NCI-H526 treated with DMSO at 0.1 percent for 48 hours (cell line): ENCODE measurements around the gene PPFIA3.
"Not testable (repeated sequence)": the region's sequence is repeated elsewhere in the genome, so short reads cannot be mapped to it uniquely, and the experiment has no call there.

Source experiments
- DNase-seq: peaks from one replicate; lab custom pipeline; 2025; lab: John Stamatoyannopoulos, UW

PPFIA3 gene

GRCh38 chr19:49119411-49120324, at the start of gene PPFIA3:
TSS of gene PPFIA3 (plus strand) at chr19:49119544. CDS start at chr19:49127874, 8,330 bp downstream.
- peak; percentile 45 for DNase-seq

GRCh38 chr19:49070416-49070815, 48.9 kb upstream of the PPFIA3 start:
- DNase-seq = no peak

- no peak for DNase-seq
Measured at GRCh38 chr19:49071860-49072547, 47.3 kb upstream of the PPFIA3 start.

GRCh38 chr19:49073514-49074378, 45.6 kb upstream of the PPFIA3 start:
- no peak for DNase-seq

- not testable (repeated sequence) for DNase-seq
Measured at GRCh38 chr19:49074869-49075268, 44.5 kb upstream of the PPFIA3 start.

GRCh38 chr19:49080392-49080791, 39.0 kb upstream of the PPFIA3 start:
- no peak for DNase-seq

- no peak for DNase-seq
Measured at GRCh38 chr19:49081273-49081672, 38.1 kb upstream of the PPFIA3 start.

- no peak for DNase-seq
Measured at GRCh38 chr19:49084206-49085019, 34.9 kb upstream of the PPFIA3 start.

- peak; percentile 98 for DNase-seq
Measured at GRCh38 chr19:49085020-49085867, 34.1 kb upstream of the PPFIA3 start, which contains the start of gene SNRNP70. TSS of gene SNRNP70 (plus strand) at chr19:49085451. CDS start at chr19:49086415, 964 bp downstream.

- DNase-seq = no peak
Measured at GRCh38 chr19:49085868-49086232, 33.5 kb upstream of the PPFIA3 start.

- DNase-seq = no peak
Measured at GRCh38 chr19:49086296-49086695, 33.0 kb upstream of the PPFIA3 start.

GRCh38 chr19:49091391-49092038, 27.8 kb upstream of the PPFIA3 start:
- DNase-seq = no peak

- no peak for DNase-seq
Measured at GRCh38 chr19:49092686-49093085, 26.7 kb upstream of the PPFIA3 start.

- no peak for DNase-seq
Measured at GRCh38 chr19:49094505-49095482, 24.6 kb upstream of the PPFIA3 start.

GRCh38 chr19:49097453-49098288, 21.7 kb upstream of the PPFIA3 start:
- peak; percentile 55 for DNase-seq

- DNase-seq = no peak
Measured at GRCh38 chr19:49098795-49099194, 20.5 kb upstream of the PPFIA3 start.

GRCh38 chr19:49101160-49101559, 18.2 kb upstream of the PPFIA3 start:
- DNase-seq = no peak

GRCh38 chr19:49102303-49102702, 17.0 kb upstream of the PPFIA3 start:
- no peak for DNase-seq
